GM20000 (cell line): ENCODE results near the gene GORASP2.

ENCODE experiments used
- DNase-seq: peaks from one replicate; pipeline ENCODE4 v3.0.0; 2012; ENCODE audit warnings: low spot score
- CTCF ChIP-seq: IDR thresholded peaks from 2 replicates; pipeline ENCODE4 v1.5.1; 2012; ENCODE audit warnings: mild to moderate bottlenecking, control low read depth; ENCODE audit errors: extremely low read depth, missing control alignments

The GORASP2 gene

GRCh38 chr2:171008550-171009205 lies 79.6 kb downstream of the GORASP2 start:
- TF ChIP-seq CTCF: no peak
- no peak for DNase-seq

GRCh38 chr2:171009386-171009785 lies 80.3 kb downstream of the GORASP2 start:
- DNase-seq: no peak
- no peak for TF ChIP-seq CTCF

- no peak for TF ChIP-seq CTCF
- no peak for DNase-seq
Measured at GRCh38 chr2:171013851-171014250, 84.8 kb downstream of the GORASP2 start.

GRCh38 chr2:171016125-171016524 lies 87.1 kb downstream of the GORASP2 start:
- no peak for DNase-seq
- no peak for TF ChIP-seq CTCF
